ENCODE data around the gene PYGB.

PYGB gene

DNA sequence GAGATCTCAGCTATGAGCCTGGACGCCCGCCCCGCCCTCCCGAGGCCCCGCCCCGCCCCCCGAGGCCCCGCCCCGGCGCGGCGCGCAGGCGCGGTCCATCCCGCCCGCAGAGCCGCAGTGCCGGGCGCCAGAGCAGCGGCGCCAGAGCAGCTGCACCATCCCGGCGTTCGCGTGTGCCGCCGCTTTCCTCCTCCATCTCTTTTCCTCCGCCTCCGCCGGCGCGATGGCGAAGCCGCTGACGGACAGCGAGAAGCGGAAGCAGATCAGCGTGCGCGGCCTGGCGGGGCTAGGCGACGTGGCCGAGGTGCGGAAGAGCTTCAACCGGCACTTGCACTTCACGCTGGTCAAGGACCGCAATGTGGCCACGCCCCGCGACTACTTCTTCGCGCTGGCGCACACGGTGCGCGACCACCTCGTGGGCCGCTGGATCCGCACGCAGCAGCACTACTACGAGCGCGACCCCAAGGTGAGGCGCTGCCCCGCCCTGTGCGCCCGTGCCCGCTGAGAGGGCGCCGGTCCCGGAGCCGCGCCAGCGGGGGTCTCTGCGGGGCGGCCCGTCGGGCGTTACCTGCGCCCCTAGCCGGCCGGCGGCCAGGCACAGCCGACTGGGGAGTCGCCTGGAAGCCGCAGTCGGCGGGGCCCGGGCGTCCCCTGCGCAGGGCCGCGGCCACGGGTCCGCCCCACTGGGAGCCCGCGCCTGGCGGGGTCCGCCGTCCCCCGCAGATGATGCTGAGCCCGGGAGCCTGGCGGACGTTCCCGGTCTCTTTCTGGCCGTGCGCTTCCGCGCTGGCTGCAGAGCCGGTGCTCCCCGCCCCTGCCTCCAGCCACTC, at the start of gene PYGB:
TSS of gene PYGB (plus strand) at position 130 of the 830 bp plus-strand sequence. CDS start at position 224, 94 bp downstream.
- DNase-seq (ENCODE audit: low read depth in 2 of 2) = peak; percentile 56 to 57

DNA sequence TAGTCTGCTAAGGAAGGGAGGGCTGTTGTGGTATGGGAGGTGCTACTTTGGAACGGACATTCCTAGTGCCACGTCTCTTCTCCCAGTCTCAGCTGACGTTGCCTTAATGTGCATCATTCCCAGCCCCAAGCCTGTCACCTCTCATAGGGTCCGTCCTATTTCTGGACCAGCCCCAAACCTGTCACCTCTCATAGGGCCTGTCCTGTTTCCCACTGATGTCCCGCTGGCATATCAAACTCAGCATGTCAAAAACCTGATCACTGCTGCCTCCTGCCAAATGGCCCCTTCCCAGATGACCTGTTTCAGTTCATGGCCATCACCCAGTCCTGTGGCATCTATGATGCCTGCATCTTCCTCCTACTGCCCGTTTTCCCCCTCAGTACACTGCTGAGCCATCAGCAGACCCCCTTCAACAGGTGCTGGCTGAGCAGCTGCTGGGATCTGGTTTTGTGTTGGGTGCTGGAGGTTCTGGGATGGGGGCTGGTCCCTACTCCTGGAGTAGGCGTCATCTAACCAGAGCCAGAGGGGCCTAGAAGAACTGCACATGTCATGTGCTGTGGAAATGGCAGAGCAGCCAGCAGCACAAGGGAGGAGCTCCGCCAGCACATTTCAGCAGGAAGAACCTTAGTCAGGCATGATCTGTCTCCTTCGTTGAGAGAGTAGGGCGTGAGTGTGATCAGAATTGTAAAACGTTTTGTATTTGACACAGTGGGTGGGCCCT, 49.1 kb upstream of the PYGB start:
- no peak for DNase-seq (ENCODE audit: low read depth in 2 of 2)

DNA sequence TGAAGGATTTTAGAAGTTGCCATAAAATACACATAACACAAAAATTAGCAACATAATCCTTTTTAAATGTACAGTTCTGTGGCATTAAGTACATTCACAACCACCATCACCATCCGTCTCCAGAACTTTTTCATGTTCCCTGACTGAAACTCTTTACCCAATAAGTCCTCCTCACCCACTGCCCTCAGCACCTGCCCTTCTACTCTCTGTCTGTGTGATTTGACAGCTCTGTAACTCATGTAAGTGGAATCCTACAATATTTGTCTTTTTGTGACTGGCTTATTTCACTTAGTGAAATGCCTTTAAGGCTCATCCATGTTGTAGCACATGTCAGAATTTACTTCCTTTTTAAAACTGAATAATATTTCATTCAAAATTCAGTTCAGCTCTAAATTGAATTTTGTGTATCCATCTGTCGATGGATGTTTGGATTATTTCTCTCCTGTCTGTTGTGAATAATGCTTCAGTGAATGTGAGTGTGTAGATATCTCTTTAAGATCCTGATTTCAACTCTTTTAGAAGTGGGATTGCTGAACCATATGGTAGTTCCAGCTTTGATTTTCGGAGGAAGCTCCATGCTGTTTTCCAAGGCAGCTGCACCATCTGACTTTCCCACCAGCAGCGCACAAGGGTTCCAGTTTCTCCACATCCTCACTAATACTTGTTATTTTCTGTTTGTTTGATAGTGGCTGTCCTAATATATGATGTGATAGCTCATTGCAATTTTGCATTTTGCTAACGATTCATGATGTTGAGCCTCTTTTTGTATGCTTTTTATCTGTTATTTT, 48.2 kb upstream of the PYGB start:
- no peak for DNase-seq (ENCODE audit: low read depth in 2 of 2)

DNA sequence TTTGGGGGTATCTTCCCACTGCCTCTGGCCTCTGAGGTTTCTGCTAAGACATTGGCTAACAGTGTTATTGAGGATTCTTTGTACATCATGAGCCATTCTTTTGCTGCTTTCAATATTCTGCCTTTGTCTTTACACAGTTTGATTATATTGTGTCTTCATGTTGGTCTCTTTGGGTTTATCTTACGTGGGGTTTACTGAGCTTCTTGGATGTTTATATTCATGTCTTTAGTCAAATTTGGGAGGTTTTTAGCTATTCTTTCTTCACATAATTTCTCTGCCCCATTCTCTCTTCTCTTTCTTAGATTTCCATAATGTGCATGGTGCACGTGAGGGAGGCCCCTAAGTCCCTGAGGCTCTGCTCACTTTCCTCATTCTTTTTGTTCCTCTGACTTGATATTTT, 44.8 kb upstream of the PYGB start:
- DNase-seq (ENCODE audit: low read depth in 2 of 2) = no peak

- DNase-seq (ENCODE audit: low read depth in 2 of 2) = no peak
Observed at GRCh38 chr20:25203871-25204320, 44.0 kb upstream of the PYGB start.

GRCh38 chr20:25204550-25205276, 43.2 kb upstream of the PYGB start:
- no peak for DNase-seq (ENCODE audit: low read depth in 2 of 2)

GRCh38 chr20:25205277-25206062, 42.4 kb upstream of the PYGB start:
- DNase-seq (ENCODE audit: low read depth in 2 of 2) = no peak

- DNase-seq (ENCODE audit: low read depth in 2 of 2) = no peak
Observed at GRCh38 chr20:25206063-25206403, 41.9 kb upstream of the PYGB start.

DNA sequence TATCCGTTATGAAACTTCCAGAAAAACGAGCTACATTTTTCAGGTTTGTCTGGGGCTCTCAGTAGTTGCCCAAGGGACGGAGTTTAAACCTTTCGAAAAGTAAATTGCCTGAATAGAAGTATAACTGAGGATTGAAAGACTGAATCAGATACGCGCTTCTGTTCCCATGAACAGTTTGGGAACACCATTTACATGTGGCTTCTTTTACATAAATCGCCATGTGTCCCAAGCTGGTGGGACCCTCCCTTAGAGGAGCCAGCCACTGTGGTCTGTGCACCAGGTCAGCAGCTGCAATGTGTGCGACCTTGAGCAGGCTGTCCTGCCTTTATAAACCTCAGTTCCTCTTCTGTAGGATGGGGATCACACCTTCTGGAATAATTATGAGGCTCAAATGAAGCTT, 41.3 kb upstream of the PYGB start:
- DNase-seq (ENCODE audit: low read depth in 2 of 2) = no peak

GRCh38 chr20:25207149-25207959, 40.5 kb upstream of the PYGB start:
- DNase-seq (ENCODE audit: low read depth in 2 of 2) = no peak

- DNase-seq (ENCODE audit: low read depth in 2 of 2) = no peak
Observed at GRCh38 chr20:25207960-25208534, 39.8 kb upstream of the PYGB start.

GRCh38 chr20:25209400-25209799, 38.5 kb upstream of the PYGB start:
- no peak for DNase-seq (ENCODE audit: low read depth in 2 of 2)

GRCh38 chr20:25209911-25210310, 38.0 kb upstream of the PYGB start:
- DNase-seq (ENCODE audit: low read depth in 2 of 2) = no peak

GRCh38 chr20:25211273-25211672, 36.6 kb upstream of the PYGB start:
- no peak for DNase-seq (ENCODE audit: low read depth in 2 of 2)

DNA sequence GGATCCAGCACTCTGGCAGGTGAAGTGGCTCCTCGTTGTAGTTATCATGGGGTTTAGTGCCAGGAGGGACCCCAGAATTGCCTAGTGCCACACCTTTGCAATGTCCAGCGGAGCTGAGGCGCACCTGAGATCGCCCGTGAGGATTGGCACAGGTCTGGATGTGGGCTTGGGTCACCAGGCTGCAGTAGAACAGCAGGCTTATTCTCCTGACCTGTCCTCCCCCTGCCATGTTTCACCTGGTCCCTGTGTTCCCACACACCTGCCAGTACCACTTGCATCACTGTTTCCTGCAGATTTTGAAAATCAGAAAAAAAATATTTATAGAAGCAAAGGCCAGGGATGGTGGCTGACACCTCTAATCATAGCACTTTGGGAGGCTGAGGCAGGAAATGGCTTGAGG, 35.6 kb upstream of the PYGB start:
- DNase-seq (ENCODE audit: low read depth in 2 of 2) = no peak

GRCh38 chr20:25213566-25214425, 34.1 kb upstream of the PYGB start:
- DNase-seq (ENCODE audit: low read depth in 2 of 2) = no peak

DNA sequence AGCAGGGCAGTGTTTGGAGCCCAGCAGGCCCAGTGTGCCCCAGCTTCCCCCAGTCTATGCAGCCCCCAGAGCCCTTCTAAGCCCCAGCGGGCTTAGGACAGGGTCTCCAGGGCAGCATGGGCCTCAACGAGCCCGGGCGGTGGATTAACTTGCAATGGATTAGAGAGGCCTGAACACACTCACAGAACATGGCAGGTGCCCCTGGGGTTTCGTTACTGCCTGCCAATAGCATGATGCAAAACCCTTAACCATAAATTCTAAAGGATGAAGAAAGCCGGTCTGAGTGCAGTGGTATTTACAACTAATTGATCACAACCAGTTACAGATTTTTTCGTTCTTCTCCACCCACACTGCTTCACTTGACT, 33.5 kb upstream of the PYGB start:
- DNase-seq (ENCODE audit: low read depth in 2 of 2) = no peak

GRCh38 chr20:25214819-25215218, 33.1 kb upstream of the PYGB start:
- DNase-seq (ENCODE audit: low read depth in 2 of 2) = no peak

GRCh38 chr20:25215521-25215920, 32.4 kb upstream of the PYGB start:
- no peak for DNase-seq (ENCODE audit: low read depth in 2 of 2)
